ENCODE data around the gene CTDSPL.

CTDSPL gene

DNA sequence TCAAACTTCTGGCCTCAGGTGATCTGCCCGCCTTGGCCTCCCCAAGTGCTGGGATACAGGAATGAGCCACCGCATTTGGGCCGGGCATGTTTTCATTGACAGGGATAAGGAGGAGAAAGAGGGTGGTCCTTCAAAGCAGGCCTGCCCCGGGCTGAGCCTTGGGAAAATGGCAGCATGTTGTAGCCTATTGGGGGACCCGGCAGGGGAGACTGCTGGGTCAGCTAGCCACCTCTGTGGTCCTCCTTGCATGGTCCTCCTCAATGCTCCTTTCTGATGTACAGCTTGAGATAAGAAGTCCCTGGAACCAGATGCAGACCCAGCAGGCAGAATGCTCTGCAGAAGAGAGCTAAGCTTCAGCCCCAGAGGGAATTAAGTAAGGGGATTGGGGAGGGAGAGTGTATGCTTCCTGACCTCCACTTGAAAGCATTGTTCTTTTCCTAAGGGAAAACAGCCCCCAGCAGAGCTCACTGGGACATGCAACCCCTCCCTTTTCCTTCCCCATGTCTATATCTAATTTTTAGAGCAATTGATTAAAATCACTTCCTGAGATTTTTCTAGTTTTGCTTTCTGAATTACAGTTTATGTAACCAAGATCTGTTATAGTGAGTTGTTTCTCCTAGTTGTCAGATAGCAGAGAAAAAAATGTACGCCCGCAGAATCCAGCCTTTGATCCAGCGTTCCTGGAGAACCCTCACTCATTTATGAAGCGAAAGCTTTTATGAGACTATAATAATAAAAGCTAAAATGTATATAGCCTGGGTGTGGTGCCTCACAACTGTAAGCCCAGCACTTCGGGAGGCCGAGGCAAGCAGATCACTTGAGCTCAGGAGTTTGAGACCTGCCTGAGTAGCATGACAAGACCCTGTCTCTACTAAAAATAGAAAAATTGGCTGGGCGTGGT lies 80.2 kb downstream of the CTDSPL start:
- FAIRE-seq (no peak), DNase-seq (ENCODE audit: low spot score) (no peak)

- FAIRE-seq, result no peak
- DNase-seq (ENCODE audit: low spot score), result no peak
Measured at GRCh38 chr3:37942646-37943045, 81.0 kb downstream of the CTDSPL start.

- DNase-seq (ENCODE audit: low spot score) (no peak), FAIRE-seq (no peak)
Measured at GRCh38 chr3:37943126-37943525, 81.4 kb downstream of the CTDSPL start.

GRCh38 chr3:37943631-37944314 lies 82.1 kb downstream of the CTDSPL start:
- no peak for DNase-seq (ENCODE audit: low spot score)
- FAIRE-seq, result no peak

DNA sequence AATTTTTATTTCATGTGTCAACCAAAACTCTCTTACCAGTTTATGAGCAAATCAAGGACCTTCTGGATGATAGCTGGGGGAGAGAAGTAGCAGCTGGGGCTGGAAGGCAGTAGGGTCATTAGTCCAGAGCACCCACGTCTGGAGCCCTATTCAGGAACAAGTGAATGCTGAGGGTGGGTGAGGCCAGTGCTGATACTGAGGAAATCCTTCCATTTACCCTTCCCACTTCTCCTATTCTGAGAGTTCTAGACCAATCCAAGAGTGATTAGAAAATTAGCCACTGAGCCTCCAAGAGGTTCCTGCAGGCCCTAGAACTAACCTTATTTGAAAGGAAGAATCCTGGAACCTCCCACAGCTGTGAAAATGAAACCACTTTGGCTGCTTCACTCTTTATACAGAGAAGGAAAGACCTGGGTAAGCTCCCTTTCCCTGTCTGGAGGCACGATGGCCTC lies 82.7 kb downstream of the CTDSPL start:
- DNase-seq (ENCODE audit: low spot score) (no peak), FAIRE-seq (no peak)

GRCh38 chr3:37945156-37945806 lies 83.6 kb downstream of the CTDSPL start:
- DNase-seq (ENCODE audit: low spot score) (no peak), FAIRE-seq (no peak)

GRCh38 chr3:37945807-37946530 lies 84.3 kb downstream of the CTDSPL start:
- DNase-seq (ENCODE audit: low spot score) (peak; percentile 33), FAIRE-seq (no peak)

GRCh38 chr3:37946531-37946889 lies 84.8 kb downstream of the CTDSPL start:
- DNase-seq (ENCODE audit: low spot score) (no peak), FAIRE-seq (no peak)

DNA sequence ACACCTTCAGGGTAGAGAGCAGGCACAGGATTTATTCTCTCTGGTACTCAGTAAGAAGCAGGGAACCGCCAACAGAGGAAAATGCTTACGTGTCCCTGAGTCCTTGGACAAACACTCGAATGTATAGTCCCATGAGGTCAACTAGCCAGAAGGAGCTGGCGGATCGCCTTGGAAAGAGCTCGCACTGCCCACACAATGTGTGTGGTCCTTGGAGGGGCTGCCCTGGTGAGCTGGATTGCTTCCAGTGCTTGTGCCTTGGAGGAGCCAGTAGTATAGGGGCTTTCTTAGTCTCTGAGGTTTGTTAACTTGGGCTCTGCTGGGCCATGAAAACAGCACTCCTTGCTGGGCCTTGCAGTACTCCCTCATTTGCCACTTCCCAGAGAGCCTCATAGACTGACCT lies 88.2 kb downstream of the CTDSPL start:
- FAIRE-seq (no peak), DNase-seq (ENCODE audit: low spot score) (no peak)

DNA sequence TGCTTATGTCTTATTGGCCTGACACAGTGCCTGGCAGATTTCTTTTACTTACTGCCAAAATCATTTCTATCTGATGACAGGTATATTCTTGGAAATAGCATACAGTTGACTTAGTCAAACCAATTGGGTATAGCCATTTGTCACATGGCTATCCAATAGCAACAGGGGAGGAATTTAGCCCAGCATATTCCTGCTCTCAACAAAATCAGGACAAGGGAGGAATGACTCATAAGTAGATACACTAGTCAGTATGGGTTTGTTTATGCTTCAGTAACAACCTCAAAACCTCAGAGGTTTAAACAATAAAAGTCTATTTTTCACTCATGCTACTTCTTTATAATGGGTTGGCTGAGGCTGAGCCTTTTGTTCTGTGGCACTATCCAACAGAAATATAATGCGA lies 90.9 kb downstream of the CTDSPL start:
- DNase-seq (ENCODE audit: low spot score), result no peak
- FAIRE-seq, result no peak

DNA sequence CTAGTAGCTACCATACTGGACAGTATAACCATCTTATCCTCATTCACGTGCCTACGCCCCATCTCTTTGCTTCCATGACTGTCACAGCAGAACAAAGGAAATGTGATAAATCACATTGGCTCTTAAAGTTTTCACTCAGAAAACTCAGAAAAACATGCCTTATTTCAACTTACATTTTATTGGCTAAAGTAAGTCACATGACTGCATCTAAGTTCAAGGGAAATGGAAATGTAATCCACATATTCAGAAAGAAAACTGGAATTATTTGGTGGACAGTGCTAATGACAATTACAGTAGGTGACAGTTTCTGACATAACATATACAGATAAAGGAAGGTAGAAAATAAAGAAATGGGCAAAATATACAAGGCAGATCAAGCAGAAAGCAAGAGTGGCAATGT lies 91.5 kb downstream of the CTDSPL start:
- FAIRE-seq (no peak), DNase-seq (ENCODE audit: low spot score) (no peak)

- FAIRE-seq (no peak), DNase-seq (ENCODE audit: low spot score) (no peak)
Measured at GRCh38 chr3:37953707-37954394, 92.2 kb downstream of the CTDSPL start.

DNA sequence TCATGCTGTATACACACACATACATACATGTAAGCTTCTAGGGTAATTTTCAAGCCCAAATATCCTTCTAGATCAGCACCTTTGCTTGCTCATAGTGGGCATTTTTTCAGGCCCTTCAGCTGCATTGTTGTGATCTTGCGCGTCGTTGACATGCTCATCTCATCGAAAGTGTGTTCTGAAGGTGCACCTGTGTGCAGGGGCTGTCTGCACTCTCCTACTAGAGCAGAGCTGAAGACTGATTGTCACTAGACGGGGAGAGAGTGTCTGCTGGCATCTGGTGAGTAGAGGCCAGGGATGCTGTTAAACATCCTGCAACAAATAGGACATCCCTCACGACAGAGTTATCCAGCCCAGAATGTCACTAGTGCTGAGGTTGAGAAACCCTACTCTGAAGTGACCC lies 93.2 kb downstream of the CTDSPL start:
- FAIRE-seq (no peak), DNase-seq (ENCODE audit: low spot score) (no peak)

DNA sequence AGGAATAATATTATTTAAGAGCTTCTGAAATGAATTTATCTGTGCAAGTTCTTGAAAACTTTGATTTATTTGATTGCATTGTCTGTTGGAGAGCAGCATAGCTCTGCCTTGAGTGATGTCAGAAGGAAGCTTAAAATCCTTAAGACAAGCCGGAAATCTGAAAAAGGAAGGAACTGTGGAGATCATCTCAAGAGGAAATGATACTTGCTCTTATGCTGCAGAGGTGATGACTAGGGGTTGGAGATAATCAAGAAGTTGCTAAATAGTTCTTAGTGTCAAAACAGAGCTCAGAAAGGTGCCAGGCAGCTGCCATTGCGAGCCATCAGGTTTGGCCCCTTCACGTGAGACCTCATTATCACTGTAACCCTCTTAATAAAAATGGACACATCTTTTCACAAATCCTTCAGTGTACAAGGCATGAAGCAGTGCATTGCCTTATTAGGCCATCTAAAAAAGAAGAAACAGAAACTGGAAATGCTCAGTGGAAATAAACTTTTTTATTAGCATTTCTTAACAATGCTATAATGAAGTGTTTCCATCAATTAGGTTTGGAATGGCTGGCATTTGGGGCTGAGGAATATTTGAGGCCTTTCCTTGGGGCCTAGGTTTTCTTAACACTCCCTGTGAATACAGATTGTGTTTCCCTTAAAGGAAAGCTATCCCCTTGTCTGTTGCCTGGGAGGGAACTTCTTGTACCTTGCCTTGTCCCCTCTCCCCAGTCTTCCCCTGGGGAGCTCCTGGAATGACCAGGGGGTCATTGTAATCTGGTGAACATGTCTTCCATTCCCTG lies 94.4 kb downstream of the CTDSPL start:
- FAIRE-seq (no peak), DNase-seq (ENCODE audit: low spot score) (no peak)

GRCh38 chr3:37956723-37957538 lies 95.3 kb downstream of the CTDSPL start:
- FAIRE-seq (no peak), DNase-seq (ENCODE audit: low spot score) (no peak)

DNA sequence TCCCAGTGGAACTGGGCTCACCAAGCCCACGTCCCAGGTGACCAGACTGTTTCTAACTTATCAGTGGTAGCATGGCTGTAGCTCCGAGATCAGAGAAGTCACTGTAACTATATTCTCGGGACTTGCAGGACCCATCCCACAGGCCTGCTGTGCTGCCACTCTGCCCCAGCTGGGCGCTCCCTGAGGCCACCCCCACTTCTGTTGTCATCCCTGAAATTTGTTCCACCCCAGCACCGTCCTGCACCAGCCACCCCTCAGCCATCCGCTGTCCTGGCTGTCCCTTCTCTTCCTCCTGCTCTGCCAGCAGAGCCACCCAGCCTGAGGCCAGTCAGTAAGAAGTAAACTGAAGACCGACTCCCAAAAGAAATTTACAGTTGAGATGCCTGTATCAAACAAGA lies 95.9 kb downstream of the CTDSPL start:
- FAIRE-seq, result no peak
- no peak for DNase-seq (ENCODE audit: low spot score)

GRCh38 chr3:37961622-37962431 lies 100.1 kb downstream of the CTDSPL start:
- no peak for DNase-seq (ENCODE audit: low spot score)
- FAIRE-seq, result no peak

- FAIRE-seq (no peak), DNase-seq (ENCODE audit: low spot score) (no peak)
Measured at GRCh38 chr3:37963016-37963415, 101.3 kb downstream of the CTDSPL start.

DNA sequence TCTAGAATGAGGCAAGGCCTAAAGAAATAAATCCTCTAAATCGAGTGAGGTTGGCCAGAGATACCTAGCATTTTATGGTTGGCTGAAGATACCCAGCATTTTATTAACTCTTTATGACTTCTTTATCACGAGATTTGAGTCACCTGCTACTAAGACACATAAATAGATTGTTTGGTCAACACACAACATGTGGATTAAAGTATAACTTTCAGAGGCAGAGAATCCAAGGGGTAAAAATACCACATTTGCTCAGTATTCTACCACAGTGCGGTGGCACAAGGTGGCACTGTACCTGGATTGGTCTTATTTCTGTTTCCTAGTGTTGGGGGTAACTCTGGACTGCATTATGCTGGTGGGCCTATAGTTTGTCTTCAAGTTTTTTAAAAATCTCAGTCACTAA lies 102.0 kb downstream of the CTDSPL start:
- FAIRE-seq (no peak), DNase-seq (ENCODE audit: low spot score) (no peak)

Measured in urothelium cell line (cell line).